Amniotic stem cell (primary cell): ENCODE measurements around the gene NBAS.
"Not testable (repeated sequence)": the region's sequence is repeated elsewhere in the genome, so short reads cannot be mapped to it uniquely, and the experiment has no call there.

Source experiments
- DNase-seq: peaks from one replicate; lab custom pipeline; 2025; lab: John Stamatoyannopoulos, UW

NBAS gene

DNA sequence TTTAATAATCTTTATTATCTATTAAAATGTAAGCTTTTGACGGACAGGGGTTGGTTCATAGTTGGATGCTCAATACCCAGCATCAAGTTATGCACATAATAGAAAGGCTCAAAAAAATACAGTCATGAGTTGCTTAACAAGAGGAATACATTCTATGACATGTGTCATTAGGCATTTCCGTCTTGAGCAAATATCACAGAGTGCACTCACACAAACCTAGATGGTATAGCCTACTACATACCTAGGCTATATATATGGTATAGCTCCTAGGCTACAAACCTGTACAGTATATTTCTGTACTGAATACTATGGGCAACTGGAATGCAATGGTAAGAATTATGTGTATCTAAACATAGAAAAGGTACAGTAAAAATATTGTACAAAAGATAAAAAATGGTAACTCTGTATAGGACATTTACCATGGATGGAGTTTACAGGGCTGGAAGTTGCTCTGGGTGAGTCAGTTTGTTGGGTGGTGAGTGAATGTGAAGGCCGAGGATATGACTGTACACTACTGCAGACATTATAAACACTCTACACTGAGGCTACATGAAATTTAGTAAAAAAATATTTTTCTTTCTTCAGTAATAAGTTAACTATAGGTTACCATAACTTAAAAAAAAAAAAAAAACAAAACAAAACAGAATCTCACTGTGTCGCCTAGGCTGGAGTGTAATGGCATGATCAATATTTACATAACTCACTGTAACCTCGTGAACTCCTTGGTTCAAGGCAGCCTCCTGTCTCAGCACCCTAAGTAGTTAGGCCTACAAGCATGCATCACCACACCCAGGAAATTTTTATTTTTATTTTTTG lies 201.2 kb downstream of the NBAS start:
- peak; percentile 42 for DNase-seq

DNA sequence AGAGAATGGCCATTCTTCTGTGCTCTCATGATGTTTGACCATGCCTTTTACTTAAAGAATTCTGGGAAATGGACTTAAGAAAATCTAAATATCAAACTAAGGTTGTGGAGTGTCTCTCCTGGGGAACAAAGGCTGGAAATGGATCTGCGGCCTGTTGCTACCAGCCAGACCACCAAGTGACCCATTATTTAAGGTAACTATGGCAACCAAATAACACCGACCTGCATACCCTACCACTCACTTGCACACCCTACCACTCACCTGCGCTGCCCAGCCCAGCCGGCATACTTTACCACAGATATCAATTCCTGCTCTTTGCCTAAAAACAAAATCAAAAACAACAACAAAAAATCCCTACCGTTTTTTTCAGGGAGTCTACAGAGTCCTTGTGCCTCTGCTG lies 203.2 kb downstream of the NBAS start:
- no peak for DNase-seq

DNA sequence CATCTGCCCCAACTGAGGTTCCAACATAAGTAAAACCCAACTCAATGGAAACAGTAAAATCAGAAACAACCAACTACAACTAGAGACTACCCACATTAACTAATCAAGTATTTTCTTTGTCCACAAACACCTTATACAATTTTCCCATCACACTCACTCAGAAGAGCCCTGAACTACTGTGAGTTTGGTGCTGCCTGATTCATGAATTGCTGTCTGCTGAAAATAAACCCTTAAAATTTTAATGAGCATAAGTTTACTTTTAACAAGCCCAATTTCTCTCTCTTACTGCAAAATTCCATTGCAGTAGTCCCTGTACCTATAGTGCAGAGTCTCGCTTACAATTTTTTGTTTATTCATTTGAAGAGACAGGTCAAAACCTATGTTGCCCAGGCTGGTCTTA lies 203.9 kb downstream of the NBAS start:
- no peak for DNase-seq

DNA sequence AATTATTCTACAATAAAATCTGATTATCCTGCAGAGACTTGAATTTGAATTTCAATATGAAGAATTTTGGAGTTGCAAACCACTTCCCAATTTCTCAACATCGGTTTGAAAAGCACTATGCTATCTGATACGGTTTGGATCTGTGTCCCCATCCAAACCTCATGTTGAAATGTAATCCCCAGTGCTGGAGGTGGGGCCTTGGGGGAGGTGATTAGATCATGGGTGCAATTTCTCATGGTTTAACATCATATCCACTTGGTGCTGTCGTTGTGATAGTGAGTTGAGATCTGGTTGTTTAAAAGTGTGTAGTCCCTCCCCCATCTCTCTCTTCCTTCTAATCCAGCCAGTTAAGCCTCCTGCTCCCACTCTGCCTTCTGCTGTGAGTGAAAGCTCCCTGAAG lies 205.7 kb downstream of the NBAS start:
- DNase-seq, result no peak

DNA sequence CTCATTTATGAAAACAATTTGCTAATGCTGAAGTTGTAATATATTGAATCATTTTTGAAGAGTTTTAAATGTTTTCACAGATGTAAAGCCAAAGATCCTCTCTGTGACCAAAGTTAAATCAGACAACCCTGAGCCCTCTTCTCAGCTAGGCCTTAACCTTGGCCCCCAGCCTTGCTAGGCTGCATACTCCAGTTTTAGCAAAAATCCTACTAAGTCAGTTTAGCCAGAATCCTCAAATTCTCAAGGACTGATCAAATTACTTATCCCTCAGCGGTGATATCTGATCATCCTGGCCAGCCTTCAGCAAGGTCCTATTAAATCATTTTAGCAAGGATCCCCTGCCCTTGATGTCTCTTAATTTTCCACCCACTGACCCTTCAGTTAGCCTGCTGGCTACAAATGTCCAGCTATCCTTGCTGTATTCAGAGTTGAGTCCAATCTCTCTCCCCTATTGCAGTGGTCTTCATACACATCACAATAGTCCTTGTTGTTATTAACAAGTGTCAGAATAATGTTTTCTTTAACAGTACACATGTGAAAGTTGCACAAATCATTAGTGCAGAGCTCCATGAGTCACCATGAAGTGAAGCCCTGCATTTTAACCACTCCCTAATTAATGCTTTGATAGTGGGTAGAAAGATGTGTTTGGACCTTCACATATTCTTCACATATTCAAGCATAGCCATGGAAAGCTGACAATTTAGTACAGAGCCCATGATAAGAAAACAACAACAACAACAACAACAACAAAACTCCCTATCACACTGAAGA lies 206.4 kb downstream of the NBAS start:
- no peak for DNase-seq

DNA sequence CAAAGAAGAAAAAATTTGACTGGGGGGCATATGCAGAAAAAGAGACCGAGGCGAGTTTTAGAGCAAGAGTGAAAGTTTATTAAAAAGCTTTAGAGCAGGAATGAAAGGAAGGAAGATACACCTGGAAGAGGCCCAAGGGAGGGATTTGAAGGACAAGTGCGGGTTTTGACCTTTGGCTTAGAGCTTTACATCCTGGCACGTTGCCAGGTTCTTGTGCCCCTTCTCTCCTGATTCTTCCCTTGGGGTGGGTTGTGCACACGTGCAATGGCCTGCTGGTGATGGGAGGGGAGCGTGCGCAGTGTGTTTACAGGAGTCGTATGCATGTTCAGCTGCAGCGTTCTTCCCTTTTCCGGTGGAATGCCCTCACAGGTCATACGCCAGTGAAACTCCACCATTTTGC lies 208.8 kb downstream of the NBAS start:
- no peak for DNase-seq

DNA sequence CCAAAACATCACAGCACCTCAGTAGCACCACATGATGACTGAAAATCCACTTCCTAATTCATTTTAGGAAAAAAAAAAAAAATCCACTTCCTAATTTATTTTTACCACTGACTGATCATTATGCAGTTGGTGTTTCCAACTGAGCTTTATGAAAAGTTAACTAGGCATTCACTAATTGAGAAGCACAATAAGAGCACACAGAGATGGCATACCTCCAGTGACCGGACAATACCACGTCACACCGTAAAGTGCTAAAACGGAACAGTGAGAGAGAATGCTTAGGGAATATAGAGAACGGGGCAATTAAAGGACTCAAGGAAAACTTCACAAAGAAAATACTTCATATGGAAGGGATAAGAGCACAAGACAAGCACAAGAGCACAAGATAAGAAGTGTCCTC lies 212.5 kb downstream of the NBAS start:
- no peak for DNase-seq

DNA sequence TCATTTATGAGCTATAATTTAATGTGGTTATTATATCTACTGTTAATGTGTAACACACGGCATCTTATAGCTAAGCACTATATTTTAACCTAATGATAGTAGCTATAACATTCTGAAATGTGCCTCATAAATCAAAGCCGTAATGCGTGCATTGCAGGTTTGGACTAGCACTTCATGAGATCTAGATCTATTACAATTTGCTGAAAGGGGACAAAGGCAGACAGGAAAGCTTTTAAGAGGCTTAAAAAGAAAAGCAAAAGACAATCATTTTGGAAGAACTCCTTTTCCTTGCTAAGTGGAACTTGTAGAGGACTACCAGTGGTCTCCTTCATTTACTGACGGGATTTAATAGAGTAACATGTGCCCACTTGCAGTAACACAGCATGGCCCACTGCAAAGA lies 213.1 kb downstream of the NBAS start:
- DNase-seq, result no peak

DNA sequence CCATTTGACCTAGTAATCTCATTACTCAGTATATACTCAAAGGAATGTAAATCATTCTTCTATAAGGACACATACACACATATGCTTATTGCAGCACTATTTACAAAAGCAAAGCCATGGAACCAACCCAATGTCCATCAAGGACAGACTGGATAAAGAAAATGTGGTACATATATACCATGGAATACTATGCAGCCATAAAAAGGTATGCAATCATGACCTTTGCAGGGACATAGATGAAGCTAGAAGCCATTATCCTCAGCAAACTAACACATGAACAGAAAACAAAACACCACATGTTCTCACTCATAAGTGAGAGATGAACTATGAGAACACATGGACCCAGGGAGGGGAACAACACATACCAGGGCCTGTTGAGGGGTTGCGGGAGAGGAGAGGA lies 214.5 kb downstream of the NBAS start:
- no peak for DNase-seq

DNA sequence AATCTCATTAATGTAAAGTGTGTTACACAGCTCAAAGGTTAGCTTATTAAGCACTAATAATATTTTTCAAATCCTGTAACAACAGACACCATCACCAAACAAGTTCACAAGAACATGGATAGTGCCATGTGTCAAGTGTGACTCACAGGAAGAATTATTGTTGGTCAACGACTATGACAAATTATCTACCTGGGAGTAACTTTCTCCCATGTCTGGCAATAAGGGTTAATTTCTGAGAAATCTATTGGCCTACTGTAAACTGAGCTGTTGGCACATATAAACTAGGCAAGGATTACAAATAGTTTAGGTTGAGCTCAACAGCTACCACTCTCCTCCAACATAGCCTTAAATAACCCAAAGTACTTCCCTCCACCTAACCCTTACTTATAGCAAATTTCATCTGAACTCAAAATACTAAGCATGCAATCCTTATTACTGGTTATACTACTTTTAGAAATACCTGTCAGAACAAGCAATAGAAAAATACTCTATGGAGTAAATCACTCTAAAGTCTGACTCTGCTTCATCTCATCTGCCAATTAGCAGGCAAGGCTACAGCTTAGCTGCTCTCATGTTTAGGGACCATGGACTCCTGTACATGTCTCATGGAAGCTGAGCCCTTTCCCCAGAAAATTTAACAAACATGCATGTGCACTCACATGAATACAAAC lies 223.0 kb downstream of the NBAS start:
- DNase-seq, result no peak

DNA sequence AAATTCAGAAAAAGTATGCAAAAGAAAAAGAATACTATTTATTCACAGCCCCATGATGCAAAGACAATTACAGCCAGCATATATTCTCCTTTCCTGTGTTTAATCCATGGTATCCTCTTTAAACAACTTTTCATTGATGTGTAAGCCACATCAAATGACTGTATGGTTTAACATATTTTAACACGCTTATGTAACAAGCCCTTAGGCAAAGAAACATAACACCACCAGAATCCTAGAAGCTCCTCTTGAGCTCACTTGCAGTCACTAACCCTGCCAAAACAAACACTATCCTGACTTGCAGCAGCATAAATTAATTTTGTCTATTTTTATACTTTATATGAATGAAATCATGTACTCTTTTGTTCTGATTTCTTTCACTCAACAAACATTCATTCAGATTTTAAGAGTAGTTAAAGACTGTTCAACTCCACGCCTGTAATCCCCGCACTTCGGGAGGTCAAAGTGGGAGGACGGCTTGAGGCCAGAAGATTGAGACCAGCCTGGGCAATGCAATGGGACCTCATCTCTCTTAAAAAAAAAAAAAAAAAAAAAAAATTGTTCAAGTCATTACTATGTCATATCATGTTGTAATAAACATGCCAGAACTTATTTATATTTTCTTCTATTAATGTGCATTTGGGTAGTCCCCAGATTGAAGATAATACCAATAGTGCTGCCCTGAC lies 226.3 kb downstream of the NBAS start:
- no peak for DNase-seq

DNA sequence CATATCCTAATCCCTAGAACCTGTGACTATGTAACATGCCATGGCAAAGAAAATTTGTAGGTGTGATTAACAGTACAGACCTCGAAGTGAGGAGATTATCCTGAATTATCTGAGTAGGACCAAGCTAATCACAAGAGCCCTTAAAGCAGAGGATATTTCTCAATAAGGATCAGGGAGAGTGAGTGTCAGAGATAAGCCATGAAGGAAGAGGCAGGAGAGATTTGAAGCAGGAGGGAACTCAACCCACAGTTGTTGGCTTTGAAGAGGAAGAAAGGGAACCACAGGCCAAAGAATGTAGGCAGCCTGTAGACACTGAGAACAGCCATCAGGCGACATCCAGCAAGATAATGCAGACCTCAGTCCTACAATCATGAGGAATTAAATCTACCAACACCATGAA lies 229.3 kb downstream of the NBAS start:
- no peak for DNase-seq

DNA sequence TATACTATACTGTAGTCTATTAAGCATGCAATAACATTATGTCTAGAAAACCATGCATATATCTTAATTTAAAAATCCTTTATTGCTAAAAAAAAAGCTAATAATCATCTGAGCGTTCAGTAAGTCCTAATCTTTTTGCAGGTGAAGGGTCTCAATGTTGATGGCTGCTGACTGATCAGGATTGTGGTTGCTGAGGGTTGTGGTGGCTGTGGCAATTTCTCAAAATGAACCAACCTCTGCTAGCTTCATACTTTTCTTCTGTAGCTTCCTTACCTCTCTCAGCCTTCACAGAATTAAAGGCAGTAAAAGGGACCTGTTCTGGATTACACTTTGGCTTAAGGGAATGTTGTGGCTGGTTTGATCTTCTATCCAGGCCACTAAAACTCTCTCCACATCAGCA lies 235.8 kb downstream of the NBAS start:
- DNase-seq, result no peak

DNA sequence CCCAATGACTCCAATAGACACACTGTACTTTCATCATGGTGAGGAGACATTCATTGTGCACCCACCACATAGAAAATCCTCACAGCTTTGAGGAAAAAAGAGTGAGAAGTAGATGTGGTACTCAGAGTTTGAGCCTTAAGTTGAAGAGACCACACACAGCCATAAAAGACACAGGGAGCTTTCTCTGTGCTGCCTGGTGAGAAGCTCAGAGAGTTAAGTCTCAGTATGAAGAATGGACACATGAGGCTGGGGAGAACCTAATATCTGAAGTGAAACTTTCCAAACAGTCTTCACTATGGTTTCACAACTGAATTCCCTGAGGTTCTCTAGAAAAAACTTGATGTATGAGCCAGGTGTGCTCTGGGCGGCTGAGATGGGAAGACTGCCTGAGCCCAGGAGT lies 237.9 kb downstream of the NBAS start:
- no peak for DNase-seq

DNA sequence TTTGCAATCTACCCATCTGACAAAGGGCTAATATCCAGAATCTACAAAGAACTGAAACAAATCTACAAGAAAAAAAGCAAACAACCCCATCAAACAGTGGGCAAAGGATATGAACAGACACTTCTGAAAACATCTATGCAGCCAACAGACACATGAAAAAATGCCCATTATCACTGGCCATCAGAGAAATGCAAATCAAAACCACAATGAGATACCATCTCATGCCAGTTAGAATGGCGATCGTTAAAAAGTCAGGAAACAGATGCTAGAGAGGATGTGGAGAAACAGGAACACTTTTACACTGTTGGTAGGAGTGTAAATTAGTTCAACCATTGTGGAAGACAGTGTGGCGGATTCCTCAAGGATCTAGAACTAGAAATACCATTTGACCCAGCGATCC lies 239.7 kb downstream of the NBAS start:
- DNase-seq, result not testable (repeated sequence)

DNA sequence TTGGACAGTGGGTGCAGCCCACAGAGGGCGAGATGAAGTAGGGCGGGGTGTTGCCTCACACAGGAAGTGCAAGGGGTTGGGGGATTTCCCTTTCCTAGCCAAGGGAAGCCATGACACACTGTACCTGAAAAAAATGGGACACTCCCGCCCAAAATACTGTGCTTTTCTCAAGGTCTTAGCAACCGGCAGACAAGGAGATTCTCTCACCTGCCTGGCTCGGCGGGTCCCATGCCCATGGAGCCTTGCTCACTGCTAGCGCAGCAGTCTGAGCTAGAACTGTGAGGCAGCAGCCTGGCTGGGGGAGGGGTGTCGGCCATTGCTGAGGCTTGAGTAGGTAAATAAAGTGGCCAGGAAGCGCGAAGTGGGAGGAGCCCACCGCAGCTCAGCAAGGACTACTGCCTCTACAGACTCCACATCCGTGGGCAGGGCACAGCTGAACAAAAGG lies 244.7 kb downstream of the NBAS start:
- DNase-seq, result no peak

DNA sequence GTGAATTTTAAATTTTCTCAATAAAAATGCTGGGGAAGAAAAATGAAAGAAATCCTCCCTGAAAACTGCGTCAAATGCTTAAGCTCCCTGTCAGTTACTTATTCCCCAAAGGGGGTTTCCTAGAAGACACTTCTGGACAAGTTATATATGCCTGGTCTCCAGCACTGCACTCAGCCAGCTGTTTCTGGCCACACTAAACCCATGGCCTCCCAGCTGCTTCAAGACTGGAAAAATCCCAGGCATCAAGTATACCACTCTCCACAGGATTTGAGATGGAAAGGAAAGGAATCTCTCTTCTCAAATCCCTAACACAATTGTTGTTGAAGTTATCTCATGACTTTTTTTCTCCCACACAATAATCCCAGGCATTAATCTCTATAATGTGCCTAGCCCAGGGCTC lies 245.7 kb downstream of the NBAS start:
- no peak for DNase-seq

DNA sequence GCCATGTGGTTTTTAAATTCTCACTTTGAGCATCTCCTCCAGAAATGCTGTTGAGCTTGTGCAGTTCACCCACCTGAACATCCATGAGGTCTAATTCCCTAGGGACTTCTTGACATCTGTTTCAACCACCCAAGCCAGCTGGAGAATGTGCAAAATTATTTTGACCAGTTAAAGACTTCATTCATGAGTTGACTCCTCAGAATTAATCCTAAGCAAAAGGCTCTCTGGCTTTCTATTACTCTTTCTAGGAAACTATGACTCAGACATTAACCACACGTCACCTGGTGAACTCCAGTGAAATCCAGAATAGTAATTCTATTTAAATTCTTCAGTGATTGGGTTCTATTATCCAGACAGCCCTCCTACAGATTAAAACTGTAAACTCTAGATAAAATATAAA lies 247.5 kb downstream of the NBAS start:
- no peak for DNase-seq

DNA sequence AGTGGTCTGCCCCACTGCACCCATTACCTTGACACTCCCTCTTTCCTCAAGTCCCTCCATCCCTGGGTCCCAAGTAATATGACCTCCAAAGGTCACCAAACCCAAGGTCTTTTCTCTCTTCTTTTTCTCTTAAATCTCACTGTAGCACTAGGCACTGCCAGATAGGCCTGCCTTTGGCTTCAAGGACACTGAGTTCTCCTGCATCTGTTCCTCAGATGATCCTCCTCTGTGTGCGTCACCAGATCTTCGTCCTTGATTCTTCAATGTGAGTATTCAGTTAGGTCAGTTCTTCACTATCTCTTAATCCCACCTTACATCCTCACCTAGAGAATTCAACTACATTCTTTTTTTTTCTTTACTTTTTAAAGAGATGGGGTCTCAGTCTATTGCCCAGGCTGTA lies 249.2 kb downstream of the NBAS start:
- no peak for DNase-seq

DNA sequence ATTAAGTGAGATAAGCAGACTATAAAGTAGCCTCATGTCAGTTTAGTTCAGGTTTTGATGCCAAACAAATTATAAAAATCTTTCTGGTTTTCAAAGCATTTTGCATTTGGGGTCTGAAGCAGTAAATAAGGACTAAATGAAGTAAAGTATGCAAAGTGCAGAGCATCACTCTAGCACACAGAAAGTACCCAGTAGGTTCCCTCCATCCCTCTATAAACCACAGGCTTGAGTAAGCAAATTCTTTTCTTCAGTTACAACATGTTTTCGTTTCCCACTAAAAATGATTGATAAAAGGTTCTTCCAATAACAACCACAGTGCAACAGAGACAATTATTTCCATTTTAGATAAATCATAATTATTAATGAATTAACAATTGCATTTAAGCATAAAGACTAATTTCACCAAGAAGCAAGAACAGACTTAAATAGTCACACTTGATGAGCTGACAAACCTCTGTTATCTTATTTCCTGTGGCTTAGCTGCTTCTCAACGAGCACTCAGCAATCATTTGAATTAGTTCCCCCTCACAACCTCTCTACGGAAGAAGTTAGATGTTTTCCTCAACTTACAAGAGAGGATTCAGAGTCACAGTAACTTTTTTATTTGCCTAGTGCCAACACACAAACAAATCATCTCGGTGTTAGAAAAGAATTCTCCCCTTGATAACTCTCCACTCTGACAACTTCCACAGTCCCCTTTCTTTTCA lies 249.8 kb downstream of the NBAS start:
- no peak for DNase-seq

DNA sequence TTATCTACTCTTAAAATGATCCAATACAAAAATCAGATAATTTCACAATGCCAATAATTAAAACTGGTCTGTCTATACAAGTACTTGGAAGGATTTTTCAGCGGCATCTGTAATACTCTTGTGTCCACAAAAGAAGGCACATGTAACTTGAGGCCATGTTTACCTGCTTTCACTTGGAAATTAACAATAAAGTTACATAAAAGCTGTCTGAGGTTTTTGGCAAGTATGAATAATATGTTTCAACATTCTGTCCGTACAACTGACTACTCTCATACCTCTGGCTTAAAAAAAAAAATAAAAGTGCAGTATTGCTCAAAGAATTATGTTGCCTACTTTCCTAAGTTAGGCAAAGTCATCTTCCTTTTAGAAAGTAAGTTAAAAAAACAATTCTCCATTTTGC lies 253.6 kb downstream of the NBAS start:
- DNase-seq, result no peak

DNA sequence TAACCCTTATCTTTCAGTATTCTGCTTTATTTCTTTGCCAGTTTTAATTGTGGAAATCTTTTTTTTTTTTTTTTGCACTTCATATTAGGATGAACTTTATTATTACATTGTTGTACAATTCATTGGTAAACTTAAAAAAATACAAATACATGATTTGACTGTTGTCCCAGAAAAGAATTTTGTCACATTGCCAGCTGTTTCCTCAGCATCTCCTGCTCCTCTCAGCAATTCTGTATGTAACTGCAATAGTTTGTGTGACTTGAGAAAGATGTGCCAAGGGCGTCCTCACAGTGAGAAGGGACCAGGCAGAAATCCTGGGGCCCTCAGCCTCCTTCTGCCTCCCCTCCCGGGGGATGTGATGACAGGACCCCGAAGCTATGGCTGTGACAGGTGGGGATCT lies 254.4 kb downstream of the NBAS start:
- DNase-seq, result no peak
